ENCODE measurements around the gene KCTD15.
"Not testable (repeated sequence)": the region's sequence is repeated elsewhere in the genome, so short reads cannot be mapped to it uniquely, and the experiment has no call there.

The KCTD15 gene

DNA sequence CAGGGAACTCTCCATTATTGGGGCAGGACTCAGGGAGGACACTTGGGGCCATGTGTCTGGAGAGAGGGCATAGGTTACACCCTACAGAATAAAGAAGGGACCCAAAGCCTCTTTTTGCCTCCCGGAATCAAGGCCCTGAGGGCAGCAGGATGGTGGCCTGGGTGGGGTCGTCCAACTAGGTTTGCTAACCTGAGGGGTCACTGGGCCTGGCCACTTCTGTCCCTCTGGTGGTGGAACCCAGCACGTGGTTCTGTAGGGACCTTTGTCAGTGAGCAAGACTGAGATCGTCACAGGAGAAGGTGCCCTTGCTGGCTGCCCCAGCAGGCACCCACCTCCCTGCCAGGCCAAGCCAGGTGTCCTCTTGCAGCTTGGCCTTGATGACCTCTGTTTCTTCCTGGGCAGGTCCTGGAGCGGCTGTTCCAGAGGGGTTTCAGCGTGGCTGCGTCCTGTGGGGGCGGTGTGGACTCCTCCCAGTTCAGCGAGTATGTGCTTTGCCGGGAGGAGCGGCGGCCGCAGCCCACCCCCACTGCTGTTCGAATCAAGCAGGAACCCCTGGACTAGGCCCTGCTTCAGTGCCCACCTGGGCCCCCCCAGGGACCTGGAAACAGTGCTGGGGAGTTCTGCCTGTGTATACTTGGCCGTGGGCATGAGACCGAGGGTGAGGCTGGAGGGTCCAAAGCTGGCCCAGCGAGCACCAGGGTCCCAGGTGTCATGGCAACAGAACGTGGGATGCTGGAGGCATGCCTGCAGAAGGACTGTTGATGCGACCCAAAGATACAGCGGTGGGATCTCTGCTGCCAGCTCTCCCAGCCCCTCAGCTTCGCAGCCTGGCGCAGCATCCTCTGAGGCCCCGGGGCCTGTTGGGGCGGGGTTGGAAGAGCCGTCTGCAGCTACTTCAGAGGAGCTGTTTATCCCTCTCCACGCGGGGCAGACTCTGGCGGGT, 16.0 kb downstream of the KCTD15 start:
- no peak for DNase-seq (ENCODE audit: low read depth)
- TF ChIP-seq, protein P1, sequence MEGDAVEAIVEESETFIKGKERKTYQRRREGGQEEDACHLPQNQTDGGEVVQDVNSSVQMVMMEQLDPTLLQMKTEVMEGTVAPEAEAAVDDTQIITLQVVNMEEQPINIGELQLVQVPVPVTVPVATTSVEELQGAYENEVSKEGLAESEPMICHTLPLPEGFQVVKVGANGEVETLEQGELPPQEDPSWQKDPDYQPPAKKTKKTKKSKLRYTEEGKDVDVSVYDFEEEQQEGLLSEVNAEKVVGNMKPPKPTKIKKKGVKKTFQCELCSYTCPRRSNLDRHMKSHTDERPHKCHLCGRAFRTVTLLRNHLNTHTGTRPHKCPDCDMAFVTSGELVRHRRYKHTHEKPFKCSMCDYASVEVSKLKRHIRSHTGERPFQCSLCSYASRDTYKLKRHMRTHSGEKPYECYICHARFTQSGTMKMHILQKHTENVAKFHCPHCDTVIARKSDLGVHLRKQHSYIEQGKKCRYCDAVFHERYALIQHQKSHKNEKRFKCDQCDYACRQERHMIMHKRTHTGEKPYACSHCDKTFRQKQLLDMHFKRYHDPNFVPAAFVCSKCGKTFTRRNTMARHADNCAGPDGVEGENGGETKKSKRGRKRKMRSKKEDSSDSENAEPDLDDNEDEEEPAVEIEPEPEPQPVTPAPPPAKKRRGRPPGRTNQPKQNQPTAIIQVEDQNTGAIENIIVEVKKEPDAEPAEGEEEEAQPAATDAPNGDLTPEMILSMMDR (IDR thresholded peaks at IDR 0.05; ENCODE audit: control insufficient read depth, extremely low read depth, insufficient read depth), result no peak

DNA sequence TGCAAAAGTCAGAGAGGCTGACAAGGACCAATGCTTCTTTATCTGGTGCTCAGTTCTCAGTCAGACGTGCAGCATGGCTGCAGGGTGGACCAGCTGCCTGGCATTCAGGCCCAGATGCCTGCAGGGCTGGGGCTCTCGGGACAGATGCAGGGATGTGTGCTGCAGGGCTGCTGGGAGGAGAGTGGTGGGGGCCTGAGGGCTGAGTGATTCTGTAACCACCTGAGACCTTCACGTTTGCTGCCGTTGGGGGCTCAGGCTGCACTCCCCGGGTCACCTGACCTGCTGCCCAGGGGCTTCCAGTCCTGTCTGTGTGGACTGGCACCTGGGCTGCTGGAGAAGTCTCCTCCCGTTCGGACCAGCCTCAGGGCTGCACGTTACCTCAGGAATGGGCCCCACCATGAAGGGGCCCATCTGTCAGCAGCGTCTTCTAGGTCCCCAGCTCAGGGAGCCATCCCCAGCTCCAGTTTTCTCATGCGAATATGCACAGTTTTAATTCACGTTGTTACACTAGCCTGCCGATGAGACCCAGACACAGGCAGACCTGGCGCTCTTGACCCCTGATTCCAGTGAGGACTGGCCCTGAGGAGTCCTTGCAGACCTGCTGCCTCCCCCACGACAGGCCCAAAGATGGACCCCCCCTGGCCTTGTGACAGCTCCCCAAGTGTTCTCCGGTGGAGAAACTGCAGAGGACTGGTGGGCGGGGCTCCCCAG, 16.9 kb downstream of the KCTD15 start:
- TF ChIP-seq, protein P1 (IDR thresholded peaks at IDR 0.05; ENCODE audit: control insufficient read depth, extremely low read depth, insufficient read depth), result no peak
- no peak for DNase-seq (ENCODE audit: low read depth)
- H3K4me3 ChIP-seq (ENCODE audit: low read depth, low read length), result no peak overlapping the region

More for the DNA sequence above, 16.0 kb downstream of the KCTD15 start:
- no peak overlapping the region for H3K4me3 ChIP-seq (ENCODE audit: low read depth, low read length)

- DNase-seq (ENCODE audit: low read depth), result peak; percentile 90
- H3K4me3 ChIP-seq (ENCODE audit: low read depth, low read length), result no peak overlapping the region
- TF ChIP-seq, protein P1 (IDR thresholded peaks at IDR 0.05; ENCODE audit: control insufficient read depth, extremely low read depth, insufficient read depth), result no peak
These were observed 17.8 kb downstream of the KCTD15 start for GRCh38 chr19:33814181-33815165.

- DNase-seq (ENCODE audit: low read depth), result no peak
- H3K4me3 ChIP-seq (ENCODE audit: low read depth, low read length), result no peak overlapping the region
- TF ChIP-seq, protein P1 (IDR thresholded peaks at IDR 0.05; ENCODE audit: control insufficient read depth, extremely low read depth, insufficient read depth), result no peak
These were observed 19.0 kb downstream of the KCTD15 start for GRCh38 chr19:33815380-33816340.

- TF ChIP-seq, protein P1 (IDR thresholded peaks at IDR 0.05; ENCODE audit: control insufficient read depth, extremely low read depth, insufficient read depth), result no peak
- no peak for DNase-seq (ENCODE audit: low read depth)
- no peak overlapping the region for H3K4me3 ChIP-seq (ENCODE audit: low read depth, low read length)
These were observed 21.7 kb downstream of the KCTD15 start for GRCh38 chr19:33818411-33818810.

- DNase-seq (ENCODE audit: low read depth), result not testable (repeated sequence)
These were observed 22.4 kb downstream of the KCTD15 start for GRCh38 chr19:33819078-33819477.

More at GRCh38 chr19:33819078-33819477, 22.4 kb downstream of the KCTD15 start:
- not testable (repeated sequence) for H3K4me3 ChIP-seq (ENCODE audit: low read depth, low read length)

Measured in LNCaP clone FGC (cell line).